NCI-H2196 (cell line): Measurements from ENCODE around the gene STPG2.
"Not testable (repeated sequence)": the region's sequence is repeated elsewhere in the genome, so short reads cannot be mapped to it uniquely, and the experiment has no call there.

Experiments
- DNase-seq: peaks from one replicate; lab custom pipeline; 2025; ENCODE audit not compliant: unreplicated experiment; lab: John Stamatoyannopoulos, UW

STPG2 gene

DNA sequence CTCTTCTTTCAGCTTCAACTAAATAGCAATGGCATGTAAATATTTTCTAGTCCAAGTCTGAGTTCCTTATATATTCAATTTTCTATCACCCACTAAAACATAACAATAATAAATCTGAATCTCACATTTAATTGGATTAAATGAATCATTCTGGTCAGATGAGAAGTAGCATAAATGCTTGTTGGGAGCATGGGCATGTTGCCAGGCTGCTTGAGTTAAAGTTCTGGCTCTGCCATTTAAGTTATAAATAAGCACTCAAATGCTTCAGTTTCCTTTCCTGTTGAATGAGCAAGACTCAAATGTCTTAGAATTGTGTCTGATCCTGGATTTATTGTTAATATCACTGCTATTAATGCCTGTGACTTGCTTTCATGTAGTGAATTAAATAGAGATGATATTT is 496.3 kb downstream of the STPG2 start:
- DNase-seq, result no peak

DNA sequence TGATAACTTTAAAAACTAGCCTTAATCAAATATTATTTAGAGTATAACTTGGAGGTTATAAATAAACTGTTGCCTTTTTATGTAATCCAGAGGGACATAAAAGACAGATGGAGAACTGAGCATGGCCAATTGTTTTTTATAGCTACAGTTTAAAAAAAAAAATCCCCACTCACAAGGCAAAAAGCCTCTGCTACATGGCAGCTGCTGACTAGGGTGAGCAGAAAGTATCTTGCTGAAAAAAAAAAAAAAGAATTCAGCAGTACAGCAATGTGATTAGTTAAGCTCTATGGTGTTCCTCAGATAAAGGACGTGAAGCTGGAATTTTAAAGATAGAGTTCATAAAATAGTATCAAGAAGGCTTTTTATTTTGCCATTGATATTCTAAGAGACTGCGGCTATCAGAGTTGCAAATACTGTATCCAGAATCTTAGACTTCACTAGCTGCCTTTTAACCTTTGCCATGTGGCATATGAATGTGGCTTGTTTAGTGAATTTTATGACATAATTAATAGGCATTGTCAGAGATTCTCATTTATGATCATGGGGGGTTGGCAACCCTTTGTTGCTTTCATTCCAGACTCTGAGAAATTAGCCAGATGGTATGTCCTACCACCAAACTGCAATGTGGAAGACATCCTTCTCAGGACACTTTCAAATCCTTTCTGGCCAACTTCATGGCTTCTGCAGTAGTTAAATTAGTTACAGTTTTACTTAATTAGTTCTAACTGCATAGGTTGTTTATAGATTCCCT is 498.0 kb downstream of the STPG2 start:
- DNase-seq, result no peak

DNA sequence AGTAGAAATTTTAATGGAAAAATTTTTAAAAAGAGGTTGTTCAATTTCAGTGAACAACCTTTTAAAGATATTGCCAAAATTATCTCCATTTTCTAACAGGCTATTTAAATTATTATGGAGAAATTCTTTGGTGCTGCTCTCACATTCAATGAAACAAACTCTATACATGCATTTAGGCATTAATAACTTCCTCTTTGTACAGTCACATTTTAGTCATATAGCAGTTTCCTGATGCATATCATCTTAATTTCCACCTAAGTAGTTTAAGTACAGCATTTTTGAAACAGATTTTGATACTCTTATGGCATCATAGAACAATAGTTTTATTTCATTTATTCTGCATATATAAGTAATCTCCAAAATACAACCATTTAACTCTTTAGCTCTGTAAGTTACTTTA is 500.1 kb downstream of the STPG2 start:
- DNase-seq, result no peak

DNA sequence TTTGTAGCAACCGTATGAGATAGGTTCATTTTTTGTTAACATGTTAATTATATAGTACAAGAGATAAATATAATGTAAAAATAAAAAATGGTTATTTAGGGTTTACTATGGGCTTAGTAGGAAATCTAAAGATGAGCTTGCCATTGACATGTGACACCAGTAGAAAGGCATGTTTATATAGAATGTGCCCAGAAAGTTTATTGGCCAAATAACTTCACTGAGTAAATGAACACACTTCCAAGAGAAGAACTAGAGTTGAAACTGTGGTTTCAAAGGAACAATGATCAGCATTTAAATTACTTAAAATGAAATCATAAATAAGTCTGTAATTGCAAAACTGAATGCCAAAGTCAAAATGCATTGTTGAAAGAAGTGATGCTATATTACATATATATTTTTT is 503.3 kb downstream of the STPG2 start:
- DNase-seq, result no peak

DNA sequence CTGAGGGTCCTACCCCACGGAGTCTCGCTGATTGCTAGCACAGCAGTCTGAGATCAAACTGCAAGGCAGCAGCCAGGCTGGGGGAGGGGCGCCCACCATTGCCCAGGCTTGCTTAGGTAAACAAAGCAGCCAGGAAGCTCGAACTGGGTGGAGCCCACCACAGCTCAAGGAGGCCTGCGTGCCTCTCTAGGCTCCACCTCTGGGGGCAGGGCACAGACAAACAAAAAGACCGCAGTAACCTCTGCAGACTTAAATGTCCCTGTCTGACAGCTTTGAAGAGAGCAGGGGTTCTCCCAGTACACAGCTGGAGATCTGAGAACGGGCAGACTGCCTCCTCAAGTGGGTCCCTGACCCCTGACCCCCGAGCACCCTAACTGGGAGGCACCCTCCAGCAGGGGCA is 509.4 kb downstream of the STPG2 start:
- DNase-seq, result not testable (repeated sequence)

DNA sequence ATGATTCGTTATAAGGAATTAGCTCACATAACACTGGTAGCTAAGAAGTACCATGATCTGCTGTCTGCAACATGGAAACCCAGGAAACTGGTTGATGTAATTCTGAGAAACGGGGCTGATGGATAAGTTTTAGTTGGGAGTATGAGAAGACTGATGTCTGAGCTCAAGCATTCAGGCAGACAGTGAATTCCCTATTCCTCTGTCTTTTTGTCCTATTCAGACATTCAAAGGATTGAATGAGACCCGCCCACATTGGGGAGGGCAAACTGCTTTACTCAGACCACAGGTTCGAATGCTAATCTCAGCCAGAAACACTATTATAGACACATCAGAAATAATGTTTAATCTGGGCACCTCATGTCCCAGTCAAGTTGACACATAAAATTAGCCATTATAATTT is 515.5 kb downstream of the STPG2 start:
- no peak for DNase-seq

DNA sequence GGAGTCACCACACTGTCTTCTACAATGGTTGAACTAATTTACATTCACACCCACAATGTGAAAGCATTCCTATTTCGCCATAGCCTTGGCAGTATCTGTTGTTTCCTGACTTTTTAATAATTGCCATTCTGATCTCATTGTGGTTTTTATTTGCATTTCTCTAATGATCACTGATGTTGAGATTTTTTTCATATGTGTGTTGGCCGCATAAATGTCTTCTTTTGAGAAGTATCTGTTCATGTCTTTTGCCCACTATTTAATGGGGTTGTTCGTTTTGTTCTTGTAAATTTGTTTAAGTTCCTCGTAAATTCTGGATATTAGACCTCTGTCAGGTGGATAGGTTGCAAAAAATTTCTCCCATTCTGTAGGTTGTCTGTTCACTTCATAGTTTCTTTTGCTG is 519.1 kb downstream of the STPG2 start:
- DNase-seq, result no peak

DNA sequence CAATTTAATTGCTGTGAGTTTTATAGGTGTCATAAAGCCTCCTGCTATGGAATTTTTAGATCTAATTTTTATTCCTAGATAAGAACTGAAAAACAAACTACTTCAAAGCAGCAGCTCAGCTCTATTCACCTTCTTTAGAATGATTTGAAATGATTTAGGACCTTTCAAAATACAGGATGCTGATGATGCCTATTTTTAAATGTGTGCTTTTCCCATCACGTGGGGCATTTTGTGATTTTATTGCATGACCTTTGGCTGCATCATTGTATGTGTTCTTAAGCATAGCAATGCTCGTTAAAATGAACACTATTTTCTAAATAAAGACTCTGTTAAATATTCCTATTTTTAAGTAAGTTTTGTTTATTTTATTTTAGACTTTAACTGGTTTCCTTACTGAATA is 537.3 kb downstream of the STPG2 start:
- no peak for DNase-seq

DNA sequence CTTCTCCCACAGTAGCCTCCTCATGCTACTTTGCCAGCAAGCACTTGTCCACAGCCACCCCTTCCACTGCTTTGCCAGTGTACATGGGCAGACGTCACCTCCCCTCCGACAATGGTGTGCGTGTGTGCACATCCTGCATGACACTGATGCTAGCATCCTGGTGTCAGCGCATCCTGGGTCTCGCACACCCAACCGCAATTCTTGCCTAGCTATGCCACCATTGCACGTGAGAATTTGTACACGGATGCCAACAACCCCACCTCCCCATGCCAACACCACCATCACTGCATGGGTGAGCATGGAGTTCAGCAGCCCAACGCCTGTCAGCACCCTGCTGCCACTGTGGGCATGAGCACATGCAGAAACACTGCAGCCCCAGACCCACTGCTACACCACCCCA is 550.0 kb downstream of the STPG2 start:
- DNase-seq, result no peak

DNA sequence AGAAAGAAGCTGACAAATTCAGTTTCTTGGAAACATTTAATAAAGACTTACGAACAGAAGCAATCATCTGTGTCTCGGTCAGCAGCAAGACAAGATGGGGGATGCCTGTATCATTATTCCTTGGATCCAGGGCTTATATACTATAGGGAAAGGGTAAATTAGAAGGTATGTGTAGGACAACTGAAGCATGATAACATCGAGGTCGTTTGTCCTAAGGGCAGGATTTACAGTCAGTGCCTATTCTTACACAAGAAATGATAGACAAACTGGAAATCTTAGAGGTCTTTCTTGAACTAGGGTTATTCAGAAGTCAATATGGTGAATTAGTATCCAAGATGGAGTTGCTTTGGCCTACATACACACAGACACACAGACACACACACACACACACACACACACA is 553.0 kb downstream of the STPG2 start:
- no peak for DNase-seq

DNA sequence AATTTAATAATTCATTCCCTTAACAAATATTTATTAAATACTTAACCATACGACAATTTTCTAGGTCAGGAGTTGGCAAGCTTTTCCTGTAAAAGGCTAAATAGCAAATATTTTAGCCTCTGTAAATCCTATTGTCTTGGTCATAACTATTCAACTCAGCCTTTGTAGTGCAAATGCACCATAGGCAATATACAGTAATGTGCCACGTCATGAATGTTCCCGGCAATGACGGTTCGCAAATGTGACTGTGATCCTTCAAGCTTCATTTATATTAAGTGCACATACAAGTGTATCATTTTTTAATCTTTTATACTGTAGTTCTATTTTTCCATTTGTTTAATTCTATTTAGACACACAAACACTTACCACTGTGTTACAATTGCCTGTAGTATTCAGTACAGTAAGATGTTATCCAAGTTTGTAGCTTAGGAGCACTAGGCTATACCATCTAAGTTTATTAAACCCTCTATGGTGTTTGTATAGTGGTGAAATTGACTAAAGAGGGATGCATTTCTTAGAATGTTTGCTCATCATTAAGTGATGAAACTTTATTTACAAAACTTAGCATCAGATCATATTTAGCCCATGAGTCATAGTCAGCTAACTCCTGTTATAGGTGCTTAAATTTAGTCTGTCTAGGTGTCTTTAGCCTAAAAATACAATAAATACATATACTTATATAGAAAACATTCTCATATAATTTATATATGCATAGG is 553.6 kb downstream of the STPG2 start:
- no peak for DNase-seq

DNA sequence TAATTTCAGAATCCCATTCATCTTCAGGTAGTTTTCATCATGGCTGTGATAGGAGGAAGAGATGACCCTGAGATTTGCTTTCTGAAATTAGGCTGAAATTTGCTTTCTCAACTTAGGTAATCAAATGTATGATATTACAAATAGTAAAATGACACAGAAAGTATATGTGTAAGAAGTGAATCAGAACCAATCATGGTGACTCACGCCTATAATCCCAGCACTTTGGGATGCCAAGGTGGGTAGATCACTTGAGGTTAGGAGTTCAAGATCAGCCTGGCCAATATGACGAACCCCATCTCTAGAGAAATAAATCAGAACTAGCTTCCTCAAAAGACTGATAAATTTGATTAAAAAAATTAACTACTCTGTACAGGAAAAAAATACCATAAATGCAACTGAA is 555.4 kb downstream of the STPG2 start:
- DNase-seq, result no peak

DNA sequence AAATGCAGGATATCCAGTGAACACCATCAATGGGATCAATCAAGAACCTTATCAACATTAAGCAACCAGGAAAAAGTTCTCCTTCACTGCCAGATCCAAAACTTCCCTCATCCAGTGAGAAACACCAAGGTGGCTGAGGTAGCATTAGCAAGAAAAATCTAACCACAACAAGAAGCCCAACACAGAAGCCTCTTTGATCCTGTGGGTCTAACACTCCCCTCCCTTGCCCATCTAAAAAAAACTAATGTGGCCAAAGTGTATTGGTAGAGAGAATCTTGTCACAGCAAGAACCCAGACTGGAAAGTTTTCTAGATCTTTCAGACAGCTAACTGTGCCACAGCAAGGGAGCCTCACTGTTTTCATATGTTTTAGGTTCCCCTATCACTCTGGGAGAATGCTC is 558.0 kb downstream of the STPG2 start:
- DNase-seq, result no peak

DNA sequence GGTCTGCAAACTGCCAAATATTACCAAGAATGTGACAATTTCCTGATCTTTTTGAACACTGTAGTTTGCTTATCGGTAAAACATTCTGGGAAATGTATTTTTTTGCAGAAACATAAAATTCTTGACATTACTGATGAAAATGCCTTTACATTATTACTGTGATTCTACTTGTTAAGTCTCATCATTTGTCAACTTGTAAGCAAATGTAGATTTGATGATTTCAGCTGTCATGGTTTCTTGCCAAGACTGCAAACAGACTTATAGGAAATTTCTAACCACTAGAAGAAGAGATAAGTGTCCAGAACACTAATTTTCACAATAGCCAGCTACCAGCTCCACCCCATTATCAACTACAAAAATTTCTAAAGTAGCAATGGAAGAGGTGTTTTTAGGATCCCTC is 560.4 kb downstream of the STPG2 start:
- DNase-seq, result no peak

DNA sequence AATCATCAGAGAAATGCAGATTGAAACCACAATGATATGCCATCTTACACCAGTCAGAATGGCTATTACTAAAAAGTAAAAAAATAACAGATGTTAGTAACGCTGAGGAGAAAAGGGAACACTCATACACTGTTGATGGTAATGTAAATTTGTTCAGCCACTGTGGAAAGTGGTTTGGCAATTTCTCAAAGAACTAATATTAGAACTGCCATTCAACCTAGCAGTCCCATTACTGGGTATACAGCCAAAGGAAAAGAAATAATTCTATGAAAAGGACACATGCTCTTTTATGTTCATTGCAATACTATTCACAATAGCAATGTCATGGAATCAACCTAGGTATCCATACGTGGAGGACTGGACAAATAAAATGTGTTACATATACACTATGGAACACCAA is 566.3 kb downstream of the STPG2 start:
- DNase-seq, result no peak

DNA sequence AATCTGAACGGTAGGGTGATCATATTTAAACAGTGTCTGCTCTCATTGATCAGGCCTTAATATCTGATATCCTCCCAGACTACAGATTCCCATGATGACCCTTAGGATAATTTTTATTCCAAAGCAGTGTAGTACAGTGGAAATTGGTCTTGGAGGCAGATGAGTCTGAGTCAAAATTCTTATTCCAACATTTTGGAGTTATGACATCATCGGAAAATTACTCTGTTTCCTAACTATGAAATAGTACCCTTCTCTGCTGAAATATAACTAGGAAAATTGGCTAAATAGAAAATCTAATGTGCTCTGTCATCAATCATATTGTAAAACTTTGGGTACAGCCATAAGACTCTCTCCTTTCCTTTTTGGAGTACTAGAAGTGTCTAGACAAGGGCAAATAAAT is 583.3 kb downstream of the STPG2 start:
- DNase-seq, result no peak

DNA sequence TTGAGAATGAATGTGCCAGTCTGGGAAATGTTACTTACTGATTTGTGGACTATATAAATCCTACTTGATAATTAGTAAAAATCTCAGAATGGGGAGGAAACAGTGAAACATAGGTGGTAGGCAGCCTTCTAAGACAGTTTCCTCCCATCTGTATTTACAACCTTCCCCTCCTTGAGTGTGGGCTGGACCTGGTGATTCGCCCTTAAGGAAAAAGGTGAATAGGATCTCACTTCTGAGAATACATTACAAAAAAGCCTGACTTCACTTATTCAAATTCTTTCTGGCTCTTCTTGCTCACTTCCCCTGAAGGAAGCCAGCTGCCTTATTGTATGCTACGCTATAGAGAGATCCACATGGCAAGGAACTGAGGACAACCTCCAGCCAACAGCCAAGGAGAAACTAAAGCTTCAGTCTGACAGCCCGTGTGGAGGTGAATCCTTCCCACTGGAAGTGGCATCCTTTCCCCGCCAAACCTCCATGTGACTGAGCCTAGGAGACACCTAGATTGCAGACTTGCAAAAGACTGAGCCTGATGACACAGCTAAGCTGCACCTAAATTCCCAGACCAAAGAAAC is 585.0 kb downstream of the STPG2 start:
- DNase-seq, result no peak

DNA sequence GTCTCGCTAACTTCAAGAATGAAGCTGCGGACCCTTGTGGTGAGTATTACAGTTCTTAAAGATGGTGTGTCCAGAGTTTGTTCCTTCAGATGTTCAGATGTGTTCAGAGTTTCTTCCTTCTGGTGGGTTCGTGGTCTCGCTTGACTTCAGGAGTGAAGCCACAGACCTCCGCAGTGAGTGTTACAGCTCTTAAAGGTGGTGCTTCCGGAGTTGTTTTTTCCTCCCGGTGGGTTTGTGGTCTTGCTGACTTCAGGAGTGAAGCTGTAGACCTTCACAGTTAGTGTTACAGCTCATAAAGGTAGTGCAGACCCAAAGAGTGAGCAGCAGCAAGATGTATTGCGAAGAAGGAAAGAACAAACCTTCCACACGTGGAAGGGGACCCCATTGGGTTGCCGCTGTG is 592.6 kb downstream of the STPG2 start:
- DNase-seq, result not testable (repeated sequence)

DNA sequence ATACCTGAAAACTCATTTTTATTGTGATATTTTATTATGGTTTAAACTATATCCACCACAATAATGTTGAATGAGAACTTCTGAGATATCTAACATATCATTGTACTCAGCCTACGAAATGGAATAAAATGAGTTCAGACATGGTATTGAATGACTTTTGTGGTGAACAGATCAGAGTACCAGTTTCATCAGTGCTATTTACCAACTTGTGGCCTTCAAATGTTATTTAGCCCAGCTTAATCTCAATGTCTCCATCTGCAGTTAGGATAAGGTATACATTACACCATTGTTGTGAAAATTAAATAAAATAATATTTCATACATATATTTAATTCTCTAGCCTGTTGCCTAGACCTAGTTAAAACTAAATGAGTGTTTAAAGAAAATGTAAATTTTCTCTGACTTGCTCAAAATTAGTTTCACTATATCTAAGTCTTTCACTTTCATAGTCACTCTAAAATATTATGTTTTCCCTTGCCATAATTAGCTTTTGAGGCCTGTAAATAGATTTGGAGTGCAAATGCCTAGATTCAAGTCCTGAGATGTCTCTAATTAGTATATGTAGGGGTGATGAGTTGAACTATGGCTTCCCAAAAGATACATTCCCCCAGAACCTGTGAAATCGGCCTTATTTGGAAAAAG is 594.2 kb downstream of the STPG2 start:
- DNase-seq, result no peak

DNA sequence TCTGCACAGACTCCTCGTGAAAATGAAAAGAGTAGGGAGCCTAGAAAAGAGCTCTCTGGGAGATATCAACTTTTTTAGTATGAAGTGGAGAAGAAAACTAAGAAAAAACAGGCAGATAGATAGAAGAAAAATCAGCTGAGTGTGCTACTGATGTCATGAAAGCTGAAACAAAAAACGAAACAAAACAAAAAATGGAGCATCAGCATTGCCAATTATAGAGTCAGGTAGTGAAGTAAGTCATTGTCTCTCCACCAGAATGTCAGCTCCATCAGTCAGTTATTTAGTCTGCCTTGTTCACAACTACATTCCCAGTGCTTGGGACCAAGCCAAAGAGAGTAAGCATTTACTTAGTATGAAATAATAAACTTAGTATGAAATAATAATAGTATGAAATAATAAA is 595.1 kb downstream of the STPG2 start:
- DNase-seq, result no peak

DNA sequence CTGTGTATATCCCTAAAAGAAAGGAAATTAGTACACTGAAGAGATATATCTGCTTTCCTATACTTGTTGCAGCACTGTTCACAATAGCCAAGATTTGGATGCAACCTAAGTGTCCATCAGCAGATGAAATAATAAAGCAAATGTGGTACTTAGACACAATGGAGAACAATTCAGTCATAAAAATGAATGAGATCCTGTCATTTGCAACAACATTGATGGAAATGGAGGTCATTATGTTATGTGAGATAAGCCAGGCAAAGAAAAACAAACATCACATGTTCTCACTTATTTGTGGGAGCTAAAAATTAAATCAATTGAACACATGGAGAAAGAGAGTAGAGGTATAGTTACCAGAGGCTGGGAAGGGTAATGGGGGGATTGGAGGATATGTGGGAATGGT is 611.9 kb downstream of the STPG2 start:
- no peak for DNase-seq

DNA sequence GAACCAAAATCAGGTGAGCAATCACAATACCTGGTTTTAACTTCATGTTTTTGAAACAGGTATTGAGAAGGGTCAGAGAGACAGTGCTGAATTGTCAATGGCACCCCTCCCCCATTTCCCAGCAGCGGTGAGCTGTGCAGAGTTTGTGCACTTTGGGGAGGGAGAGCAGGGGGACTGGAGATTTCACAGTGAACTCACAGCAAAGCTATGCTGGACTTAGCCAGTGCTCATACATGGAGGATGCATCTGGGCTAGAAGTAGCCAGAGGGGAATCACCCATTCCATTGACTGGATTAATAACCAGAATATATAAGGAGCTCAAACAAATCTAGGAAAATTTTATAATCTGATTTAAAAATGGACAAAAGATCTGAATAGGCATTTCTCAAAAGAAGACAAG is 612.6 kb downstream of the STPG2 start:
- DNase-seq, result no peak
